ENCODE data around the gene ARHGEF12. TPM values are rescaled to one million over a fixed set of nuclear protein-coding genes. Genes with fewer than 3 reads are reported as not detected.

The ARHGEF12 gene
- total and polyA plus RNA-seq, 10 of the 15 experiments (the other 5 are each of a cell fraction or from before 2014, with no cell fraction given), result 2.7 to 40.8 (median 20.9) TPM

DNA sequence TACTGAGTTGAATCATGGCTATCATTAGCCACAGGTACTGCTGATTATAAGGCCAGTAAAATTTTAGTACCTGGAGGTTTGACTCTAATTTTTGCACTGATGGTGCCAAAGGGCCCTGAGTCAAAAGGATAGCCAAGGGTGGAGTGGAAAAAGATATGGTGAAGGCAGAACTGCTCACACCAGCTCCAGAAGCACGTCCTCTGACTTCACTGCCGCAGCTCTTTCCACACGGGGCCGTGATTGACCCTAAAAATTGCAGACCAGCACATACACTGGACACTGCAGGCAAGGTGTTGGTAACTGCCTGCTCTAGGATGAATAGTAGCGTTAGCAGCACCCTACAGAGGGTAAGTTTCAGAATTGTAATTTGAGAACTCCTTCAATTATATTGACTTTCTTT is 149.9 kb downstream of the ARHGEF12 start:
- ATAC-seq (no peak), FAIRE-seq (no peak), DNase-seq (ENCODE audit: low read depth, low spot score) (no peak)
- H3K4me2 ChIP-seq (ENCODE audit: control insufficient read depth, insufficient read depth), result no peak overlapping the region
- peaks cover 3 to 15% of the 10 kb centered on the region in 2 experiments; a peak in 3 of 4 replicates for H3K36me3 ChIP-seq (ENCODE audit: control insufficient read depth in 2 of 2, insufficient read depth in 2 of 2, low read length in 1 of 2)
- no peaks in the 10 kb centered on the region for H3K27me3 ChIP-seq (replicated peaks in 1 of 2; ENCODE audit: control insufficient read depth in 2 of 2, insufficient read depth in 2 of 2, low read length in 1 of 2)
- WGBS (ENCODE audit: insufficient coverage, insufficient replicate concordance, low lambda C conversion rate, missing lambda C conversion rate), result 95% methylated on average over 5 of the region's 5 CpGs
- POLR2A ChIA-PET, result no interaction called here
- H3K27ac ChIP-seq (ENCODE audit: control insufficient read depth, insufficient read depth), result no peak overlapping the region
- no peak overlapping the region for H2AFZ ChIP-seq (ENCODE audit: control insufficient read depth, low read depth, low read length)
- in situ Hi-C loops (cut with MboI), result no loop called here
- SMC1A ChIA-PET (ENCODE audit: uncharacterized antibody, unreplicated experiment), result no interaction called here
- TF ChIP-seq SMARCA5 (IDR thresholded peaks at IDR 0.05) (no peak), TARDBP (IDR thresholded peaks at IDR 0.05; ENCODE audit: borderline replicate concordance) (no peak), POLR2A (IDR thresholded peaks at IDR 0.05; ENCODE audit: low read depth, low read length) (no peak)
- CTCF ChIA-PET, result interaction anchor here (0.9 to 1.0 kb wide), 2 partner anchors 151 to 199 kb away, joined by 3 read pairs; no protein-coding TSS in a partner anchor
- H4K20me1 ChIP-seq (ENCODE audit: control insufficient read depth, insufficient read depth), result no peaks in the 10 kb centered on the region
- H3K9me3 ChIP-seq (replicated peaks; ENCODE audit: control insufficient read depth, insufficient read depth, low read length), result no peaks in the 10 kb centered on the region
- no peaks in the 10 kb centered on the region for H3K4me1 ChIP-seq (ENCODE audit: control insufficient read depth, insufficient read depth, low read length)
- no peaks in the 10 kb centered on the region for H3K79me2 ChIP-seq (ENCODE audit: control insufficient read depth, insufficient read depth, low read length)
- RAD21 ChIA-PET (ENCODE audit: unreplicated experiment), result no interaction called here
- BruUV-seq (replicated peaks), result no TSS peak
- intact Hi-C loops (cut with micrococcal nuclease; ENCODE audit: unreplicated experiment), result no loop called here
- no peak overlapping the region for H3K9ac ChIP-seq (ENCODE audit: control insufficient read depth, insufficient read depth, low read length)
- no peak overlapping the region for H3K4me3 ChIP-seq

- H3K4me2 ChIP-seq (ENCODE audit: control insufficient read depth, insufficient read depth), result no peak overlapping the region
- H3K9me3 ChIP-seq (replicated peaks; ENCODE audit: control insufficient read depth, insufficient read depth, low read length), result no peaks in the 10 kb centered on the region
- no peaks in the 10 kb centered on the region for H3K79me2 ChIP-seq (ENCODE audit: control insufficient read depth, insufficient read depth, low read length)
- TF ChIP-seq RFX5 (IDR thresholded peaks at IDR 0.05; ENCODE audit: low read depth, low read length), result no peak
- no peak for TF ChIP-seq PAX8 (IDR thresholded peaks at IDR 0.05)
- TF ChIP-seq KLF5 (IDR thresholded peaks at IDR 0.05; ENCODE audit: partially characterized antibody), result no peak
- TF ChIP-seq ATF2 (IDR thresholded peaks at IDR 0.05; ENCODE audit: low read length), result no peak
- no peak for TF ChIP-seq BACH1 (IDR thresholded peaks at IDR 0.05; ENCODE audit: borderline replicate concordance)
- TF ChIP-seq RBBP5 (conservative IDR thresholded peaks at IDR 0.05), result no peak
- TF ChIP-seq, protein P1, sequence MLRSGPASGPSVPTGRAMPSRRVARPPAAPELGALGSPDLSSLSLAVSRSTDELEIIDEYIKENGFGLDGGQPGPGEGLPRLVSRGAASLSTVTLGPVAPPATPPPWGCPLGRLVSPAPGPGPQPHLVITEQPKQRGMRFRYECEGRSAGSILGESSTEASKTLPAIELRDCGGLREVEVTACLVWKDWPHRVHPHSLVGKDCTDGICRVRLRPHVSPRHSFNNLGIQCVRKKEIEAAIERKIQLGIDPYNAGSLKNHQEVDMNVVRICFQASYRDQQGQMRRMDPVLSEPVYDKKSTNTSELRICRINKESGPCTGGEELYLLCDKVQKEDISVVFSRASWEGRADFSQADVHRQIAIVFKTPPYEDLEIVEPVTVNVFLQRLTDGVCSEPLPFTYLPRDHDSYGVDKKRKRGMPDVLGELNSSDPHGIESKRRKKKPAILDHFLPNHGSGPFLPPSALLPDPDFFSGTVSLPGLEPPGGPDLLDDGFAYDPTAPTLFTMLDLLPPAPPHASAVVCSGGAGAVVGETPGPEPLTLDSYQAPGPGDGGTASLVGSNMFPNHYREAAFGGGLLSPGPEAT (IDR thresholded peaks at IDR 0.05; ENCODE audit: low read depth), result no peak
- no peak overlapping the region for H3K9ac ChIP-seq (ENCODE audit: control insufficient read depth, insufficient read depth, low read length)
- POLR2A ChIA-PET, result no interaction called here
- intact Hi-C loops (cut with micrococcal nuclease; ENCODE audit: unreplicated experiment) (no loop called here), in situ Hi-C loops (cut with MboI) (no loop called here)
- H4K20me1 ChIP-seq (ENCODE audit: control insufficient read depth, insufficient read depth), result no peaks in the 10 kb centered on the region
- H3K27me3 ChIP-seq (replicated peaks in 1 of 2; ENCODE audit: control insufficient read depth in 2 of 2, insufficient read depth in 2 of 2, low read length in 1 of 2), result no peaks in the 10 kb centered on the region
- RAD21 ChIA-PET (ENCODE audit: unreplicated experiment), result interaction anchor here (1.3 to 1.4 kb wide), 2 partner anchors 11 to 21 kb away, joined by 3 to 5 read pairs; partner anchors contain the start of gene GRIK4
- CTCF ChIA-PET, result interaction anchor here (0.8 to 1.3 kb wide), 2 partner anchors 10 to 186 kb away, joined by 3 read pairs; no protein-coding TSS in a partner anchor
- ATAC-seq (no peak), DNase-seq (ENCODE audit: low read depth, low spot score) (no peak), FAIRE-seq (no peak)
- H3K4me1 ChIP-seq (ENCODE audit: control insufficient read depth, insufficient read depth, low read length), result no peaks in the 10 kb centered on the region
- 96% methylated on average over 1 of the region's 1 CpG for WGBS (ENCODE audit: insufficient coverage, insufficient replicate concordance, low lambda C conversion rate, missing lambda C conversion rate)
- peaks cover 1 to 9% of the 10 kb centered on the region in 2 experiments; a peak in 1 of 4 replicates for H3K36me3 ChIP-seq (ENCODE audit: control insufficient read depth in 2 of 2, insufficient read depth in 2 of 2, low read length in 1 of 2)
- SMC1A ChIA-PET (ENCODE audit: uncharacterized antibody, unreplicated experiment), result interaction anchor here (0.6 to 2.6 kb wide), 9 partner anchors 8 to 255 kb away, joined by 3 to 14 read pairs (median 3); no protein-coding TSS in a partner anchor
- no peak overlapping the region for H2AFZ ChIP-seq (ENCODE audit: control insufficient read depth, low read depth, low read length)
- BruUV-seq (replicated peaks), result no TSS peak
- H3K27ac ChIP-seq (ENCODE audit: control insufficient read depth, insufficient read depth), result no peak overlapping the region
- no peak overlapping the region for H3K4me3 ChIP-seq
Observed at GRCh38 chr11:120489799-120490198, 153.6 kb downstream of the ARHGEF12 start.
